ENCODE measurements around the gene TMEM266.

The TMEM266 gene

DNA sequence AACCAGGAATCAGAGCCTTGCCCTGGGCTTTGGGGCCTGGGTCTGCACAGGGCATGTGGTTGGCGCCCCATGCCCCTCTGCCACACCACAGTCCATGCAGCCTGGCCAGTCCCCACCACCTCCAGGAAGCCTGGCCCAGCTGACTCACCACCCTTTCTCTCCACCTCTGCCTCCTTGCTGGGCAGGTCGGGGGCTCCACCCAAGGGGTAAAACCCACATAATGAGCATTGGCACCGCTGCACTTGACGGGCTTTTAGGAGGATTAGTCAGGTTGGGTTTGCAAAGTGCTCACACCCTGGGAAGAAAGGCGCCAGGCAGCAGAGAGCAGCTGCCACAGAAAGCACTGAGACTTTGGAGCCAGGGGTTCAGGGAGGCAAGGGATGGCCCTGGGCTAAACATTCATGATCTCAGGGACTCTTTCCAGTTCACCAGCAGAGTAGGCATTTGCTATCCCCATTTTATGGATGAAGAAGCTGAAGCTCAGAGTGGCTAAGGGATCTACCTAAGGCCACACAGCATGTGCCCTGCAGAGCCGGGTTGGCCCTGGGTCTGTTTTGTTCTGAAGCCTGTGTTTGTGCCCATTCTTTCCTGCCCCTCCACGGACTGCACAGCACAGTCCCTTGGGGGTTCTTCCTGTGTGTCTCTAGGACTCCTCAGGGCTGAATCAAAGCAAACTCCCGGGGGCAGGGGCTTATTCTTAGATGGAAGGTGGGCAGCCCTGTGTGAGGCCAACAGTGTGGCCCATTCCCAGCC, 138.1 kb downstream of the TMEM266 start:
- Histone ChIP-seq H3K4me1 (ENCODE audit: insufficient read depth, insufficient read length) (peaks cover 42% of the 10 kb centered on the region), H3K36me3 (ENCODE audit: insufficient read depth, insufficient read length, low read length) (no peaks in the 10 kb centered on the region), H3K27me3 (ENCODE audit: insufficient read depth, insufficient read length) (no peaks in the 10 kb centered on the region), H3K4me3 (ENCODE audit: insufficient read length, low read depth) (no peak overlapping the region), H3K9ac (ENCODE audit: insufficient read length, low read depth) (no peak overlapping the region), H3K9me3 (ENCODE audit: insufficient read depth, low read length) (no peaks in the 10 kb centered on the region)
- DNase-seq (ENCODE audit: low read depth, low spot score), result no peak
- TF ChIP-seq SUZ12 (IDR thresholded peaks at IDR 0.05; ENCODE audit: extremely low read depth, insufficient read depth, insufficient read length) (no peak), ZNF274 (IDR thresholded peaks at IDR 0.05; ENCODE audit: low read depth, low read length) (no peak), YY1 (IDR thresholded peaks at IDR 0.05; ENCODE audit: insufficient read depth, insufficient read length) (no peak)

DNA sequence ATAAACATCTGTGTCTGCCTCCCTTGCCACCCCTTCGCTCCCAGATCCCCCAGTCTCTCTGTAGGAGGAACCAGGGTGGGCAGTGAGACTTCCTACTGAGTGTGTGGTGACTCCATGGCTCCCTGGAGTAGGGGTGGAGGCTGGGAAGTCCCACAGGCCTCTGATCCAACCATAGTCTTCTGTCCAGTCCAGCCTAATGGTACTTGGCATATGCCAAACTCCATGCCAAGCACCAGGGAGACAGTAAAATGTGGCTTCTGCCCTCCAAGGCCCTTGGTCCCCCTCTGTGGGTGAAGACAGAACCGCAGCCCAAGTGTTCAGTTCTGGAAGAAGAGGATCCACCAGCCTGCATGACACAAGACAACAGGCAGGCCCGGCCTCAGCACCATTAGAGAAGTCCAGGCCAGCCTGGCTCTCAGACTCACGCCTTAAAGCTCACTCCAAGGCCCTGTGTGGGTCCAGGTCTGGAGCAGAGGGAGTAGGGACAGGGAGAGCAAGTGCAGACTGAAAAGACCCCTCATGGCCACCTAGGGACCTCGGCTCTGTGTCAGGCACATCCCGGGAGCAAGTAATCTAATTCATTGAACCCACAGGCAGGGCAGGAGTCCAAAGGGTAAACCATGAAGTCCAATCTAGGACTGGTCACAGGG, 138.8 kb downstream of the TMEM266 start:
- H3K36me3 ChIP-seq (ENCODE audit: insufficient read depth, insufficient read length, low read length), result peaks cover under 1% of the 10 kb centered on the region
- no peak overlapping the region for H3K9ac ChIP-seq (ENCODE audit: insufficient read length, low read depth)
- DNase-seq (ENCODE audit: low read depth, low spot score), result no peak

DNA sequence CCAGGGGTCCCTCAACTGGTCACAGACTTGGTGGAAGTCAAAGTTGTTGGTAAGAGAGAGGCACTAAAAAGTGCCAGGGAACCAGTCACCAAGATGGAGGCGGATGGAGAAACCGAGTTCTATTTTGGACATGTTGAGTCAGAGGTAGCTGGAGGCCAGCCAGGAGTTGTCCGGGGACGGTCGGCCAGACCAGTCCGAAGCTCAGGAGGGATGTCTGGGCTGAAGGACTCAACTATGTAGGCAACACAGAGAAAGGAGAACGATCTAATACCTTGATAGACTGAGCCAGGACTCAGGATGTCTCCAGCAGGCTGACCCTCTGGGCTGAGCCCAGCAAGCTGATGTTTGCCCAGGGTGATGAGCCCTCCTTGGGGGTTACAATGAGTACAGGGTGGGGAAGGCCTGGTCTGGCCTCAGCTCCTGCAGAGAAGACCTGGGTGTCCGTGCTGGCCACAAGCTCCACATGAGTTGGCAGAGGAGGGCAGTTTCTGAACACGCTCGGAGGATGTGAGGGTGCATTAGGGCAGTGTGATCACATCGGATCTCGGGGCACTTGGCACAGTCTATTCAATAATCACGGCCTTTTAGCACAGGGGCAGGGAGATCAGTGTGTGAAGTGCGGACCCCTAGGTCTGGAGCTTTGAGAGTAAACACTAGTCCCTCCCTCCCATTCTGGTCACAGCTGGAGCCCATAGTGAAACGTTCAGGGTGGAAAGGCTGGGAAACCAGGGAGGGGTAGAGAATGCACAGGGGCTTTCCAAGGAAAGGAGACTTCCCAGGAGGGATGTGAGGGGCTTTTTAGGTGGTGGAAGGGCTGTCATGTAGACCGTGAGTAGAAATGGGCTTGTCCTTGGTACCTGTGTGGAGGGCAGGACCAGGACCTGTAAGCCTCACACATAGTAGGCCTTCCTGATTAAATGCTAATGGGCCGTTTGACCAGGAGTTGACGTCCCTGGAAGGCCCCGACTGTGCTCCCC, 139.6 kb downstream of the TMEM266 start:
- H3K9ac ChIP-seq (ENCODE audit: insufficient read length, low read depth), result peak overlapping the region; percentile 43
- H3K9me3 ChIP-seq (ENCODE audit: insufficient read depth, low read length), result no peaks in the 10 kb centered on the region
- TF ChIP-seq ZNF274 (IDR thresholded peaks at IDR 0.05; ENCODE audit: low read depth, low read length) (no peak), SUZ12 (IDR thresholded peaks at IDR 0.05; ENCODE audit: extremely low read depth, insufficient read depth, insufficient read length) (no peak), YY1 (IDR thresholded peaks at IDR 0.05; ENCODE audit: insufficient read depth, insufficient read length) (no peak)
- peaks cover 33% of the 10 kb centered on the region for H3K4me1 ChIP-seq (ENCODE audit: insufficient read depth, insufficient read length)
- no peak overlapping the region for H3K4me3 ChIP-seq (ENCODE audit: insufficient read length, low read depth)
- H3K27me3 ChIP-seq (ENCODE audit: insufficient read depth, insufficient read length), result no peaks in the 10 kb centered on the region
- DNase-seq (ENCODE audit: low read depth, low spot score), result no peak
- peaks cover 4% of the 10 kb centered on the region for H3K36me3 ChIP-seq (ENCODE audit: insufficient read depth, insufficient read length, low read length)

More for the DNA sequence above, 138.8 kb downstream of the TMEM266 start:
- Histone ChIP-seq H3K27me3 (ENCODE audit: insufficient read depth, insufficient read length) (no peaks in the 10 kb centered on the region), H3K4me1 (ENCODE audit: insufficient read depth, insufficient read length) (peaks cover 42% of the 10 kb centered on the region), H3K4me3 (ENCODE audit: insufficient read length, low read depth) (no peak overlapping the region), H3K9me3 (ENCODE audit: insufficient read depth, low read length) (no peaks in the 10 kb centered on the region)
- TF ChIP-seq SUZ12 (IDR thresholded peaks at IDR 0.05; ENCODE audit: extremely low read depth, insufficient read depth, insufficient read length) (no peak), YY1 (IDR thresholded peaks at IDR 0.05; ENCODE audit: insufficient read depth, insufficient read length) (no peak), ZNF274 (IDR thresholded peaks at IDR 0.05; ENCODE audit: low read depth, low read length) (no peak)

DNA sequence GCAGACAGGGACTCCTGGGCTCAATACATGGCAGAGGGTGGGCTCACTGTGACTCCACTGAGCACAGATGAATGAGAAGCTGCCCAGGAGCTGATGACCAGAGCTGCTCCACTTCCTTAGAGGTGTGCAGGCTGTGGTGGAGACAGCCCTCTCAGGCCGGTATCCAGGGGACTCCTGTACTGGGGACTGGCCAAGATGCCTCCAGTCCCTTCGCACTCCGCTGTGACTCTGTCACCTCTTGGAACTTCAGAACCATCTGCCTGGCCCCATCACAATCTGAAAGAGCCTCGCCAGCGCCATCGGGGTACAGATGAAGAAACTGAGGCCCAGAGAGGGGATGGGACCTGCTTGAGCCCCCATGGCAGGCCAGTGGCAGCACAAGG, 140.3 kb downstream of the TMEM266 start:
- no peaks in the 10 kb centered on the region for H3K27me3 ChIP-seq (ENCODE audit: insufficient read depth, insufficient read length)
- H3K4me1 ChIP-seq (ENCODE audit: insufficient read depth, insufficient read length), result peaks cover 32% of the 10 kb centered on the region

DNA sequence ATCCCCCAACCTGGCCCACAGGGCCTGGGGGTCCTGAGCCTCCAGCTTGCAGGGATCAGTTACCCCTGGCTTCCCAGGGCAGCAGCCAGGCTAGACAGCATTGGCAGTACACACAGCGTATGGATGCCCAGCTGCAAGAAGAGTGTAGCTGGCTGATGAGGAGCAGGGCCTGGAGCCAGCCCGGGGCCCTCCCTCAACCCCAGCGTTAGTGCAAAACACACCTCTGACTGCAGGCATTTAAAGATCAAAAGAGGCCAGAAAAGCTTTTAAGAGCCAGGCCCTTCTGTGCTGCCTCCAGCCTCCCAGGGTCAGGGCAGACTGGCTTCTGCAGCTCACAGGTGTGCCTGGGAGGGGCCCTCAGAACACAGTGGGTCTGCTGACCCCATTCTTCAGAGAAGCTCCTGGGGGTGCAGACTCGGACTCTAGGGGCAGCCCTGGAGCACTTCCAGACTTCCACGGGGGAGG, 140.9 kb downstream of the TMEM266 start:
- Histone ChIP-seq H3K4me3 (ENCODE audit: insufficient read length, low read depth) (no peak overlapping the region), H3K27me3 (ENCODE audit: insufficient read depth, insufficient read length) (no peaks in the 10 kb centered on the region), H3K9me3 (ENCODE audit: insufficient read depth, low read length) (no peaks in the 10 kb centered on the region), H3K9ac (ENCODE audit: insufficient read length, low read depth) (peak overlapping the region; percentile 32), H3K36me3 (ENCODE audit: insufficient read depth, insufficient read length, low read length) (peaks cover 5% of the 10 kb centered on the region), H3K4me1 (ENCODE audit: insufficient read depth, insufficient read length) (peaks cover 32% of the 10 kb centered on the region)
- no peak for DNase-seq (ENCODE audit: low read depth, low spot score)
- no peak for TF ChIP-seq ZNF274 (IDR thresholded peaks at IDR 0.05; ENCODE audit: low read depth, low read length)
- no peak for TF ChIP-seq SUZ12 (IDR thresholded peaks at IDR 0.05; ENCODE audit: extremely low read depth, insufficient read depth, insufficient read length)
- TF ChIP-seq YY1 (IDR thresholded peaks at IDR 0.05; ENCODE audit: insufficient read depth, insufficient read length), result no peak

More for the DNA sequence above, 140.3 kb downstream of the TMEM266 start:
- Histone ChIP-seq H3K4me3 (ENCODE audit: insufficient read length, low read depth) (no peak overlapping the region), H3K9ac (ENCODE audit: insufficient read length, low read depth) (peak overlapping the region; percentile 43), H3K36me3 (ENCODE audit: insufficient read depth, insufficient read length, low read length) (peaks cover 4% of the 10 kb centered on the region), H3K9me3 (ENCODE audit: insufficient read depth, low read length) (no peaks in the 10 kb centered on the region)
- no peak for TF ChIP-seq YY1 (IDR thresholded peaks at IDR 0.05; ENCODE audit: insufficient read depth, insufficient read length)
- no peak for TF ChIP-seq SUZ12 (IDR thresholded peaks at IDR 0.05; ENCODE audit: extremely low read depth, insufficient read depth, insufficient read length)
- TF ChIP-seq ZNF274 (IDR thresholded peaks at IDR 0.05; ENCODE audit: low read depth, low read length), result no peak
- DNase-seq (ENCODE audit: low read depth, low spot score), result no peak

- Histone ChIP-seq H3K4me1 (ENCODE audit: insufficient read depth, insufficient read length) (peaks cover 25% of the 10 kb centered on the region), H3K9ac (ENCODE audit: insufficient read length, low read depth) (no peak overlapping the region), H3K9me3 (ENCODE audit: insufficient read depth, low read length) (no peaks in the 10 kb centered on the region), H3K36me3 (ENCODE audit: insufficient read depth, insufficient read length, low read length) (peaks cover 16% of the 10 kb centered on the region), H3K4me3 (ENCODE audit: insufficient read length, low read depth) (no peak overlapping the region), H3K27me3 (ENCODE audit: insufficient read depth, insufficient read length) (no peaks in the 10 kb centered on the region)
- DNase-seq (ENCODE audit: low read depth, low spot score), result no peak
- TF ChIP-seq YY1 (IDR thresholded peaks at IDR 0.05; ENCODE audit: insufficient read depth, insufficient read length), result no peak
- no peak for TF ChIP-seq ZNF274 (IDR thresholded peaks at IDR 0.05; ENCODE audit: low read depth, low read length)
- TF ChIP-seq SUZ12 (IDR thresholded peaks at IDR 0.05; ENCODE audit: extremely low read depth, insufficient read depth, insufficient read length), result no peak
Observed at GRCh38 chr15:76201536-76202255, 141.9 kb downstream of the TMEM266 start.
